IPS-18c (cell line): ENCODE measurements around the gene DSCAML1.

ENCODE experiments used
- H3K4me3 ChIP-seq: 2 replicates; pipeline ENCODE4 v1.7.0; 2013; ENCODE audit warnings: low read depth, mild to moderate bottlenecking, low read length, moderate library complexity; ENCODE audit not compliant: insufficient read depth
- H3K9me3 ChIP-seq: one replicate; pipeline ENCODE4 v1.6.1; 2013; ENCODE audit warnings: mild to moderate bottlenecking, low read length, moderate library complexity; ENCODE audit not compliant: control insufficient read depth, insufficient read depth

DSCAML1 gene

GRCh38 chr11:117614728-117615127 lies 182.3 kb downstream of the DSCAML1 start:
- no peaks in the 10 kb centered on the region for H3K9me3 ChIP-seq
- no peak overlapping the region for H3K4me3 ChIP-seq

DNA sequence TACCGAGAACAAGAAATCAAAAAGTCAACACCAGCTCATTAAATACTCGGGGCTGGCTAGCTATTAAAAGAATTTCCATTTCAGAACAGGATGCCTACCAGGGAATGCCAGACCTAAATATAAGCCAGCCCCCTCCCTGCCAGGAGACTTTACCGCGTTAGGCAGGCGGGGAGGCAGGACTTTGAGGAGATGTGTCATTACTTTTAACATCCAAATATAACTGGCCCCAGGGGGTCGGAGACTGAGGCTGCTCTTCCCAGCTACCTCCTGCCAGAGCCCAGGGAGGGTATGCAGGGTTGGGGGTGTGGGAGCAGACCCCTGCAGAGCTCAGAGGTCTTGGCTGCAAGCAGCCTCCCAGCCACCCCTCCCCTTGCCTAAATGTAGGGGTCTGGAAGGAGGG lies 183.5 kb downstream of the DSCAML1 start:
- Histone ChIP-seq H3K4me3 (no peak overlapping the region), H3K9me3 (no peaks in the 10 kb centered on the region)

DNA sequence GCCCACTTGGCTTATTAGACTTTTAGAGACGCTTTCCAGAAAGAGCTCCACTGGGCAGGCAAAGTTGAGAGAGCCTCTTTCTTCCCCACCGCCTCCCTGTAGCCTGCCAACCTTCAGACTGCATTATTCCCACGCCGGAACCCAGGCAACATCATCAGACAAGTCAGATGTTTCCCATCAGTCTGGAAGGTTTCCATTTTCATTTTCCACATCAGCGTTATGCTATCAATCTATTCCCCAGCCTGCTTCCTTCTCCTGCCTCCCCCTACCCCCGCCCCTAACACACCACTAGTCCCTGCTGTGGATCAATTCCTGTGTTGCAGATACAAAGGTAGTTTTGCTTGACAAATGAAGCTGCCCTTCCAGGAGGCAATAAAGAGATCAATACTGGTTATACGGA lies 184.8 kb downstream of the DSCAML1 start:
- H3K9me3 ChIP-seq, result no peaks in the 10 kb centered on the region
- H3K4me3 ChIP-seq, result no peak overlapping the region

DNA sequence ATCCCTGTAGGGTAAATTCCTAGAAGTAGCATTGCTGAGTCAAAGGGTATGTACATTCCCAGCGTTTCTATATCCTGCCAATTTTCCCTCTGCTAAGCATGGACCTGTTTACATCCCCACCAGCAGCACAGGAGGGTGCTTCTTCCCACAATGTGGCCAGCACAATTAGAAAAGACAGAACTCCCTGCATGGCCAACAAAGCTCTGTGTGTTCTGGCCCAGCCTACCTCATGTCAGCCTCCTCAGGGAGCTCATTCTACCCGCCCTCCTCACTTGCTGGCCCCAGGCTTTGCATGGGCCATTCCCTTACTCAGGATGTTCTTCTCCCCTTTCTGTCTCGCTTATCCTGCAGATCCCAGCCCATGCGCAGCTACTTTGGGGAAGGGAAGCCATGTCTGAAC lies 186.1 kb downstream of the DSCAML1 start:
- H3K4me3 ChIP-seq, result no peak overlapping the region
- no peaks in the 10 kb centered on the region for H3K9me3 ChIP-seq

DNA sequence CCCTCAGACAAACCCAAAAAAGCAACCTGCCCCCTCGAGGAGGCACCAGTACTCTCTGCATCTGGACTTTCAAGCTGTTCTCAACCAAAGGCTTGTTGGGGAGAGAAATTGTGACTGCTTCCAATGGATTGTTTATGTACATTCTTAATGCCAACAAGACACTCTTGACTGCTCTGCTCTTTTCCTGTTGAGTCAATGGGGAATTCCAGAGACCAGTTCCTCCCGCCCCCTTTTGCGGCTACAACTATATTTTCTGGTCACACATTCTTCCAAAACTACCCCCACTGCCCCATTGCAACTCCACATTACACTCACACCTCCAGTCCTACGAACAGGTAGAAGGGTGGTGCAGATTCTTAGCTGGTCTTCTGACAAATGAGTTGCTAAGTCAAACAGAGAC lies 187.0 kb downstream of the DSCAML1 start:
- H3K4me3 ChIP-seq, result no peak overlapping the region
- H3K9me3 ChIP-seq, result no peaks in the 10 kb centered on the region

- Histone ChIP-seq H3K9me3 (no peaks in the 10 kb centered on the region), H3K4me3 (no peak overlapping the region)
Observed at GRCh38 chr11:117607449-117607848, 189.6 kb downstream of the DSCAML1 start.

GRCh38 chr11:117606790-117607189 lies 190.2 kb downstream of the DSCAML1 start:
- H3K9me3 ChIP-seq, result no peaks in the 10 kb centered on the region
- H3K4me3 ChIP-seq, result no peak overlapping the region

DNA sequence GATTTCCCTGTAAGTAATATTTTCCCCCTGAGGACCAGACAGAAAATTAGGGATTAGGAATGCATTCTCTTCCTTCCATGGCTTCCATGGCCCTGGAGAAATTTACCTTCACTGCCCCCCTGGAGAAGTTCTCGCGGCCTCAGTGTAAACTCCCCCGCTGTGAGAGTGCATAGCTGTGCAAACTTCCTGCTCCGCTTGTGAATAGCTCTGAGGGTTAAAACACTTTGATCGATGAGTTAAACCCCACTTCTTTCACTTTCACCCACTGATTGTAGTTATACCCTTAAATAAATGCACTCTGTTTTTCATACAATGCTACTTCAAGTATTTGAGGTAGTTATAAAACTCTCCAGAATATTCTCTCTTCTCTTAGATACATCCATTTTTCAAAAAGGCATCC lies 190.8 kb downstream of the DSCAML1 start:
- no peaks in the 10 kb centered on the region for H3K9me3 ChIP-seq
- H3K4me3 ChIP-seq, result no peak overlapping the region

- H3K9me3 ChIP-seq, result no peaks in the 10 kb centered on the region
- no peak overlapping the region for H3K4me3 ChIP-seq
Observed at GRCh38 chr11:117605331-117605730, 191.7 kb downstream of the DSCAML1 start.

DNA sequence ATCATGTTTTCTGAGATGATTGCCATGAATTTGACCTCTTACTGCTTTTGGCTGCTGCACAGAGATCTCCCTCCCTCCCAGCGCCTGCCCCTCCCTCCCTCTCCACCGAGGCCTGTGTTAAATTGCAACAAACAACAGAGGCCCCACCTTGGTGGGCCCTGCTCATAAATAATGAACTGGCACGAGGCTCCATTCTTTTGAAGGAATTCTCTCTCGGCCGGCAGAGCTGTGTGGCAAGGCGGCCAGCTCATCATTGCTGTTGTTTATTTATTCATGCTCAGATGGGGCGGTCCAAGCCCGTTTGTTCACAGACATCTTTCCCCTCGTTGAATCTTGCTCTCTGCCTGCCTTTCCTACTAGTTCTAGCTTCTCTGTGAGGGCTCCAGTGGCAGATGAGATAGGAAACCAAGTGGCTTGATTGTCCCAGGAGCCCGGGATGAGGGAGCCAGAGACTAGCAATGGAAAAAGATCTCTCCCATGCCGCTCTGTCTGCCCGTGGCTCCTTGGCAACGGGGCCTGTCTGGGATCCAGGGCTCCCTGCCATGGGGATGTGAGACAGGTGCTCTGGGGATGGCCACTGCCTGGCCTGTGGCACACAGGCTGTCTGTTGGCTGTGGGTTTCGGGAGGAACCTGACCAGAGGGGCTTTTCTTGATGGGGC lies 192.6 kb downstream of the DSCAML1 start:
- no peaks in the 10 kb centered on the region for H3K9me3 ChIP-seq

DNA sequence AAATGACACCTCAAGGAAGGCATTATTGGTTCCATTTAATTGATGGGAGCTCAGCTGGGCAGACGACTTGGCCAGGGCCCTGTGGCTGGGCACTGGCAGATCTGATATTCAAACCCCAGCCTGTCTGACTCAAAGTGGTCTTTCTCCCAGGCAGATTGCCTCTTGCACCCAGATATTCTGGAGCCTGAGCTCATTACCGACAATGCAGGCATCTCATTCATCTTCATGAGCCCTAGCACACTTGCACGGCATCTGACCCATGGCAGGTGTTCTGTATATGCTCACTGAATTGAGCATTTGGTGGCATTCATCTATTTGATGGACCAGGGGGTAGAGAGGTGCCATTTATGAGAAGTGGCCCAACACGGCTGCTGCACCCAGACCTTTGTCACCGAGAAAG lies 193.1 kb downstream of the DSCAML1 start:
- Histone ChIP-seq H3K4me3 (no peak overlapping the region), H3K9me3 (no peaks in the 10 kb centered on the region)

More for the DNA sequence above, 192.6 kb downstream of the DSCAML1 start:
- no peak overlapping the region for H3K4me3 ChIP-seq

DNA sequence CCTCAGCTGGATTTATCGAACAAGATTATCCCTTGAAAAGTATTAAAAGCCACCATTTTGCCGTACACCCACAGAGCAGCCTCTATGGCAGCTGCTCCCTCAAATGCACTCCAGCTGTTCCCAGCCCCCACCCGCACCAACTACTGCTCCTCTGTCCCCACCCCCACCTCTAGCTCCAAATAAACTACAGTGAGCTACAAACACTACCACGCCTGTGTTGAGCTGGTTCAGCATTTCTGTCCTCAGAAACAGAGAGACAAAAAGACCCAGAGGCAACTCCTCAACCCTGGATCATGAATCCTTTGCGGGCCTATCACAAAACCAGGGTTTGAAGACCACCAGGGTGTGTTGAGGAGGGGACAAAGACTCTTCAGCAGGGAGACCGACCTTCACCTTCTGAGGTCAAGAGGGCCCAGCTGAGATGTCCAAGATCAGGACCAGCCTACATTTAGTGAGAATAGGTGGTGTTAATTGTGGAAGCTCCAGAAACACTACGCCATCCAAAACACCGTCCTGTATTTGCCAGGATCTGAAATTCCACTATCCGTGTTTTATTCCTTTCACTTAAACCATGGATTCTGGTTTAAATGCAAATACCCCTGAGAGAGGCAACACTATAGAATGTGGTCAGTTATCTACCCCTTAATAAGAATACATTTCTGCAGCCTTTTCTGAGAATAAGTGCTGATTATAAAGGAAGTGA lies 195.9 kb downstream of the DSCAML1 start:
- Histone ChIP-seq H3K9me3 (no peaks in the 10 kb centered on the region), H3K4me3 (no peak overlapping the region)

GRCh38 chr11:117600234-117600783 lies 196.7 kb downstream of the DSCAML1 start:
- Histone ChIP-seq H3K9me3 (no peaks in the 10 kb centered on the region), H3K4me3 (no peak overlapping the region)

DNA sequence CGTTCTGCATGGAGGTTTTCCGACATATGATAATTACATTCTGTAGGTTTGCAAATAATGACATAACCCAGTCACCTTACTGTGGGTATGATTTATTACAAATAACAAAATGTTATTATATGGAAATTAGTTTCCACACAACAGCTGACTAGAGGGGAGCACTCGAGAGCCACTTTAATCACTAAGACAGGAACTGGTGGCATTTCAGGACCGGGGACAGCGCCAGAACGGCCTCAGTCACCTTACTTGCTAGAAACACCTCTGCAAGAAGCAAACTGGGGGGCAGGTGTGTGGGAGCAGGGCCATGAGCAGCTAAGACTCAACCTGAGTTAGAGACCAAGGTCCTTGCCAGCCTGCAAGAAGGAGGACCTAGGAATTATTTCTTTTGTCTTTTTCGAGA lies 199.9 kb downstream of the DSCAML1 start:
- Histone ChIP-seq H3K4me3 (no peak overlapping the region), H3K9me3 (no peaks in the 10 kb centered on the region)

- H3K4me3 ChIP-seq, result no peak overlapping the region
- H3K9me3 ChIP-seq, result no peaks in the 10 kb centered on the region
Observed at GRCh38 chr11:117595440-117595839, 201.6 kb downstream of the DSCAML1 start.

- H3K4me3 ChIP-seq, result no peak overlapping the region
- no peaks in the 10 kb centered on the region for H3K9me3 ChIP-seq
Observed at GRCh38 chr11:117594721-117595120, 202.3 kb downstream of the DSCAML1 start.

GRCh38 chr11:117593065-117593464 lies 204.0 kb downstream of the DSCAML1 start:
- H3K4me3 ChIP-seq, result no peak overlapping the region
- H3K9me3 ChIP-seq, result no peaks in the 10 kb centered on the region

DNA sequence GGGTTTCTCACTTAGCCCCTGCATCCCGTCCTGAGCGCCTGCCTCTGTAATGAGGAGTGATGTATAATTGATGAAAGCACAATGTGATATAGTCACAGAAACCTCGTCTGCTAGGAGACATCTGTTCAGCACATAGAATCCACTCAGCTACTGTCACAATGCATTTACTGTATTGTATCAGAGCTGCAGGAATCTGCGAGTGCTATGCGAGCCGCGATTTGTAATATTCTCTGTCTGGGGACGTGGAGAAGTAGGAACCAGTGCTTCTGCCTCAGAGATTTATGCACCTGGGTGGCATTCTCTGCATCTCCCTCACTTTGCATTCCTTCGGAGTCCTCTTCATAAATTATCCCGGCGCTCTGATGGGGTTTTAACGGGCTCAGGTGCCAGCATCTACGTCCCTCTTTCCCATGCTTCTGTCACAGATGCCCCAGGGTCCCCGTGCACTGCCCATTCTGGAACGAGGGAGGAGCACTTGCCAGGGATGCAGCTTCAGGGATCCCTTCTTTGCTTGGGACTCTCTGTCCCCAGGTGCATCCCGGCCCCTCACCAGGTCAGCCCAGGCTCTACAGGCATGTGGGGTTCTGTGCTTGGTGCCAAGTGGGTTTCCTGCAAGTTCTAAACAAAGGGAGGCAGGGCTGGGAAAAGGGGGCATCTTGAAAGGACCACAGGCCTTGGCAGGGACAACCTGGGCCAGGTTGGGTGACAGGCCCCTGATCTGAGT lies 205.5 kb downstream of the DSCAML1 start:
- Histone ChIP-seq H3K4me3 (no peak overlapping the region), H3K9me3 (no peaks in the 10 kb centered on the region)
